Type B pancreatic cell (in vitro differentiated cells): ENCODE measurements around the gene EFNA5. TPM values are rescaled to one million over a fixed set of nuclear protein-coding genes. Genes with fewer than 3 reads are reported as not detected.

ENCODE experiments used
- DNase-seq: peaks from one replicate; pipeline ENCODE4 v3.0.0; 2021; ENCODE audit warnings: mixed read lengths; ENCODE audit not compliant: unreplicated experiment; ENCODE audit errors: extremely low spot score
- H3K27ac Mint-ChIP-seq: 2 replicates; pipeline ENCODE4 v1.8.0; 2021; ENCODE audit warnings: mild to moderate bottlenecking, mixed read lengths
- H3K27me3 Mint-ChIP-seq: 2 replicates; pipeline ENCODE4 v1.8.0; 2021; ENCODE audit warnings: mixed read lengths
- H3K36me3 Mint-ChIP-seq: 2 replicates; pipeline ENCODE4 v1.8.0; 2021; ENCODE audit warnings: mixed read lengths
- H3K4me1 Mint-ChIP-seq: one replicate; pipeline ENCODE4 v1.8.0; 2021; ENCODE audit warnings: mixed read lengths; ENCODE audit not compliant: unreplicated experiment
- H3K4me3 Mint-ChIP-seq: 2 replicates; pipeline ENCODE4 v1.8.0; 2021; ENCODE audit warnings: mild to moderate bottlenecking, mixed read lengths
- H3K9me3 Mint-ChIP-seq: 2 replicates; pipeline ENCODE4 v1.8.0; 2021; ENCODE audit warnings: mixed read lengths
- total RNA-seq: library from RNA; stranded (reverse); gene quantifications from 2 replicates; pipeline ENCODE4 v1.2.1, GENCODE V29; 2021; ENCODE audit warnings: low replicate concordance
- TF ChIP-seq, protein P1 (sequence below): fragments of 200-600 bp; sonication (generic); conservative IDR thresholded peaks from 2 replicates; pipeline ENCODE4 v1.5.0; 2021; ENCODE audit warnings: antibody characterized with exemption, mild to moderate bottlenecking

The EFNA5 gene
- total RNA-seq, 1 donor from 2014 or later: 65.0 TPM

GRCh38 chr5:107483231-107484024 is 187.3 kb downstream of the EFNA5 start:
- Mint-ChIP-seq H3K4me1 (peaks cover 39% of the 10 kb centered on the region), H3K27me3 (no peaks in the 10 kb centered on the region), H3K27ac (no peak overlapping the region), H3K9me3 (no peaks in the 10 kb centered on the region), H3K36me3 (peaks cover 8% of the 10 kb centered on the region), H3K4me3 (no peak overlapping the region)
- TF ChIP-seq, protein P1, sequence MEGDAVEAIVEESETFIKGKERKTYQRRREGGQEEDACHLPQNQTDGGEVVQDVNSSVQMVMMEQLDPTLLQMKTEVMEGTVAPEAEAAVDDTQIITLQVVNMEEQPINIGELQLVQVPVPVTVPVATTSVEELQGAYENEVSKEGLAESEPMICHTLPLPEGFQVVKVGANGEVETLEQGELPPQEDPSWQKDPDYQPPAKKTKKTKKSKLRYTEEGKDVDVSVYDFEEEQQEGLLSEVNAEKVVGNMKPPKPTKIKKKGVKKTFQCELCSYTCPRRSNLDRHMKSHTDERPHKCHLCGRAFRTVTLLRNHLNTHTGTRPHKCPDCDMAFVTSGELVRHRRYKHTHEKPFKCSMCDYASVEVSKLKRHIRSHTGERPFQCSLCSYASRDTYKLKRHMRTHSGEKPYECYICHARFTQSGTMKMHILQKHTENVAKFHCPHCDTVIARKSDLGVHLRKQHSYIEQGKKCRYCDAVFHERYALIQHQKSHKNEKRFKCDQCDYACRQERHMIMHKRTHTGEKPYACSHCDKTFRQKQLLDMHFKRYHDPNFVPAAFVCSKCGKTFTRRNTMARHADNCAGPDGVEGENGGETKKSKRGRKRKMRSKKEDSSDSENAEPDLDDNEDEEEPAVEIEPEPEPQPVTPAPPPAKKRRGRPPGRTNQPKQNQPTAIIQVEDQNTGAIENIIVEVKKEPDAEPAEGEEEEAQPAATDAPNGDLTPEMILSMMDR: no peak
- no peak for DNase-seq

GRCh38 chr5:107478068-107478641 is 192.6 kb downstream of the EFNA5 start:
- no peaks in the 10 kb centered on the region for H3K27me3 Mint-ChIP-seq
- peaks cover 8% of the 10 kb centered on the region for H3K36me3 Mint-ChIP-seq
- H3K4me3 Mint-ChIP-seq: no peak overlapping the region
- H3K27ac Mint-ChIP-seq: no peak overlapping the region
- DNase-seq: no peak
- H3K4me1 Mint-ChIP-seq: peaks cover 38% of the 10 kb centered on the region
- TF ChIP-seq, protein P1: no peak
- H3K9me3 Mint-ChIP-seq: no peaks in the 10 kb centered on the region

GRCh38 chr5:107477492-107477891 is 193.2 kb downstream of the EFNA5 start:
- H3K9me3 Mint-ChIP-seq: no peaks in the 10 kb centered on the region
- peaks cover 43% of the 10 kb centered on the region for H3K4me1 Mint-ChIP-seq

DNA sequence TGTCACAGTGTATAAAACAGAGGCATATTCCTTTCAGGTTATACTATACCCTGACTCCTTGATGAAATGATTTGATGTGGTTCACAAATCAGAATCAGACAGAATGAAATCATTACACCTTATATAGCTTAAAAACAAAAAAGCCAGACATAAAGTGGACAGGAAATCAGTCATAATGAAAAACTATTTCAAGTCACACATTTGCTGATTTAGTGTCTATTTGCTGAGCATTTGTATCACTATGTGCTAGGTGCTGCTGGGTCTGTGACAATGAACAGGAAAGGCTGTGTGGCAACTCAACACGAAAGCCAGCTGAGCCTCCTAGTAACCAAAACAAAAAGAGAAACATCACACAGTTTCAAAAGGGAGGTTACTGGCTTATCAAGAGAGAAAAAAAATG is 194.0 kb downstream of the EFNA5 start:
- peaks cover 8% of the 10 kb centered on the region for H3K36me3 Mint-ChIP-seq
- H3K4me3 Mint-ChIP-seq: peak overlapping the region; percentile 21
- no peaks in the 10 kb centered on the region for H3K9me3 Mint-ChIP-seq
- H3K4me1 Mint-ChIP-seq: peaks cover 45% of the 10 kb centered on the region
- DNase-seq: no peak
- peak overlapping the region; percentile 86 for H3K27ac Mint-ChIP-seq
- TF ChIP-seq, protein P1: no peak
- no peaks in the 10 kb centered on the region for H3K27me3 Mint-ChIP-seq

More at GRCh38 chr5:107477492-107477891, 193.2 kb downstream of the EFNA5 start:
- no peaks in the 10 kb centered on the region for H3K27me3 Mint-ChIP-seq
- no peak for DNase-seq
- H3K27ac Mint-ChIP-seq: peak overlapping the region; percentile 86
- peaks cover 8% of the 10 kb centered on the region for H3K36me3 Mint-ChIP-seq
- TF ChIP-seq, protein P1: no peak
- no peak overlapping the region for H3K4me3 Mint-ChIP-seq

GRCh38 chr5:107474716-107475489 is 195.8 kb downstream of the EFNA5 start:
- no peak overlapping the region for H3K4me3 Mint-ChIP-seq
- peak overlapping the region; percentile 59 for H3K27ac Mint-ChIP-seq
- no peaks in the 10 kb centered on the region for H3K36me3 Mint-ChIP-seq
- no peaks in the 10 kb centered on the region for H3K27me3 Mint-ChIP-seq
- TF ChIP-seq, protein P1: no peak
- DNase-seq: no peak
- H3K4me1 Mint-ChIP-seq: peaks cover 42% of the 10 kb centered on the region
- H3K9me3 Mint-ChIP-seq: no peaks in the 10 kb centered on the region
